Measurements from ENCODE around the gene MRPL57. TPM values are rescaled to one million over a fixed set of nuclear protein-coding genes. Genes with fewer than 3 reads are reported as not detected.

MRPL57 gene
- 17.0 and 17.7 TPM in 2 replicates for total RNA-seq

GRCh38 chr13:21176215-21176981 is at the start of gene MRPL57, which contains the start of gene SKA3:
MRPL57 (plus strand) TSS chr13:21176658; CDS start chr13:21176917, 259 bp downstream.
SKA3 (minus strand) TSS chr13:21176552; CDS start chr13:21176477, 75 bp downstream.

Other genes with a start within 250 kb of the MRPL57 start
- gene LATS2, start 115.1 kb upstream of the MRPL57 start, total RNA-seq = 10.2 and 12.0 TPM in 2 replicates
- gene SAP18, start 36.5 kb upstream of the MRPL57 start, total RNA-seq = 85.0 and 109 TPM in 2 replicates
- gene SKA3, start 106 bp upstream of the MRPL57 start, total RNA-seq = 0.86 and 1.3 TPM in 2 replicates

Measured in bronchial smooth muscle cell (primary cell).